Left ventricle myocardium inferior (tissue), 1 donor: ENCODE measurements around the gene MRTFB. TPM values are rescaled to one million over a fixed set of nuclear protein-coding genes. Genes with fewer than 3 reads are reported as not detected.

ENCODE experiments used
- DNase-seq: peaks from one replicate; pipeline ENCODE4 v3.0.0-alpha.2; 2020
- H3K27ac ChIP-seq: fragments of 200-600 bp; replicated peaks from 2 replicates; pipeline ENCODE4 v1.8.0; 2021
- H3K27me3 ChIP-seq: fragments of 200-600 bp; 2 replicates; pipeline ENCODE4 v1.8.0; 2021; ENCODE audit warnings: low read depth
- H3K36me3 ChIP-seq: fragments of 200-600 bp; 2 replicates; pipeline ENCODE4 v1.8.0; 2021
- H3K4me1 ChIP-seq: fragments of 200-600 bp; 2 replicates; pipeline ENCODE4 v1.8.0; 2021
- H3K4me3 ChIP-seq: fragments of 200-600 bp; 2 replicates; pipeline ENCODE4 v1.8.0; 2021; ENCODE audit warnings: mild to moderate bottlenecking, moderate library complexity
- H3K9me3 ChIP-seq: fragments of 200-600 bp; replicated peaks from 2 replicates; pipeline ENCODE4 v1.8.0; 2021
- CTCF ChIP-seq: fragments of 200-600 bp; IDR thresholded peaks from 2 replicates; pipeline ENCODE4 v1.8.0; 2021; ENCODE audit warnings: antibody characterized with exemption, mild to moderate bottlenecking, borderline replicate concordance
- intact Hi-C: fragments of 100-400 bp; cut with micrococcal nuclease; formaldehyde crosslinking; loops from one replicate; pipeline ENCODE4 v1.11.0; 2022
- total RNA-seq: library from RNA; stranded (reverse); fragmentation: NEBNext Ultra II Directional; extraction: Animal tissue kit (Norgen Biotek cat#: 25700); gene quantifications from one replicate; pipeline ENCODE4 v1.2.1, GENCODE V29; 2021
- donor health status: DM: no; HTN: yes; CAD: no; lungs with severe emphysema.

MRTFB gene
- total RNA-seq, 1 donor from 2014 or later, result 24.3 TPM

DNA sequence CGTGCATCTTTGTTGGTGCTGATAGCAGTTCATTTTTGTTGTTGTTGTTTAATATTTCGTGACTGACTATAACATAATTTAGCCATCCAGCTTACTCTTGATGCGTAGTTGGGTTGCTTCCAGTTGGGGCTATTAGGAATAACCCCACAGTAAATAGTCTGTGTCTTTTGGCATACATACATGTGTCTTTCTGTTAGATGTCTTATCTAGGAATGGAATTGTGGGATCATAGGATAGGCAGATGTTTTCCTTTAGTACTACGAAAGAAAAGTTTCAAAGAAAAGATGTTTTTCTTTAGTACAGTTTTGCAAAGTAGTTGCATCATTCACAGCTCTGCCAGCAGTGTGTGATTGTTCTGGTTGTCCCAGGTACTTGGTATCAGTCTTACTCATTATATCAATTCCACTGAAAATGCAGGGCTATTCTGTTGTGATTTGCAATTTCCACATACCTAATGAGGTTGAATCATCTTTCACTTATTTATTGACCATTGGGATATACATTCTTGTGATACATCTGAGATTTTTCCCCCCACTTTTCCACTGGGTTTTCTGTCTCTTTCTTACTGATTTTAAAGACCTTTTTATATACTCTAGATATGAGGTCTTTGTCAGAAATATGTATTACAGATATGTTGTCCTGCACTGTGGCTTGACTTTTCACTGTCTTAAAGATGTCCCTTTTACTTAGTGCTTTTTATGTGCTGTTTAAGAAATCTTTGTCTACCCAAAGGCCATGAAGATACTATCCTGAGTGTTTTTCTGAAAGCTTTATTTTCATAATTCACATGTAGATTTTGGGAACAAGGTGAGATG is 173.3 kb downstream of the MRTFB start:
- TF ChIP-seq CTCF, result no peak
- intact Hi-C loops, result loop anchor here (10.0 kb wide), 1 partner anchor 320 kb away; the partner anchor contains the start of gene ERCC4
- DNase-seq, result no peak
- Histone ChIP-seq H3K27ac (no peak overlapping the region), H3K27me3 (no peaks in the 10 kb centered on the region), H3K36me3 (peaks cover 73% of the 10 kb centered on the region), H3K4me1 (peaks cover 23% of the 10 kb centered on the region), H3K9me3 (no peaks in the 10 kb centered on the region), H3K4me3 (no peak overlapping the region)

DNA sequence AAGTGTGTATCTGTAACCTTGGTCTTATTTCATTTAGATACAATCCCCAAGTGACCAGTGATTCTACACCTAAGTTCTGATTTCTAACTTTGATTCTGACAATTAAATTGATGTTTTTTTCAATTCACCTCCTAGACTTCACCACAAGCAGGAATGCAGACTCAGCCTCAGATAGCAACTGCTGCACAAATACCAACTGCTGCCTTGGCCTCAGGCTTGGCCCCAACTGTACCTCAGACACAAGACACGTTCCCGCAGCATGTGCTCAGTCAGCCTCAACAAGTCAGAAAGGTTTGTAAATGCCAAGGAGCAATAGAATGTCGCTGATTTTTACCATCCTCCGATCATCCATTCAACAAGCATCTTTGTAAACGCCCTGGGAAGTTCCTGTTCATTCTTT is 177.7 kb downstream of the MRTFB start:
- Histone ChIP-seq H3K27ac (no peak overlapping the region), H3K4me3 (no peak overlapping the region), H3K36me3 (peaks cover 97% of the 10 kb centered on the region), H3K9me3 (no peaks in the 10 kb centered on the region), H3K4me1 (no peaks in the 10 kb centered on the region), H3K27me3 (no peaks in the 10 kb centered on the region)
- DNase-seq, result no peak
- no peak for TF ChIP-seq CTCF
- intact Hi-C loops, result loop anchor here (10.0 kb wide), 1 partner anchor 324 kb away; the partner anchor contains the start of gene ERCC4

GRCh38 chr16:14249291-14250032 is 178.3 kb downstream of the MRTFB start:
- TF ChIP-seq CTCF, result peak; percentile 87
- intact Hi-C loops, result loop anchor here (10.0 kb wide), 2 partner anchors 285 to 325 kb away; partner anchors contain the start of gene ERCC4
- Histone ChIP-seq H3K4me3 (no peak overlapping the region), H3K27ac (no peak overlapping the region), H3K9me3 (no peaks in the 10 kb centered on the region), H3K36me3 (peaks cover 97% of the 10 kb centered on the region), H3K4me1 (no peaks in the 10 kb centered on the region), H3K27me3 (no peaks in the 10 kb centered on the region)
- no peak for DNase-seq

- TF ChIP-seq CTCF, result no peak
- Histone ChIP-seq H3K4me1 (no peaks in the 10 kb centered on the region), H3K4me3 (no peak overlapping the region), H3K27me3 (no peaks in the 10 kb centered on the region), H3K27ac (no peak overlapping the region), H3K9me3 (no peaks in the 10 kb centered on the region), H3K36me3 (peaks cover 97% of the 10 kb centered on the region)
- intact Hi-C loops, result loop anchor here (10.0 kb wide), 1 partner anchor 283 kb away; no protein-coding TSS in a partner anchor
- DNase-seq, result no peak
Observed at GRCh38 chr16:14251419-14251818, 180.3 kb downstream of the MRTFB start.

DNA sequence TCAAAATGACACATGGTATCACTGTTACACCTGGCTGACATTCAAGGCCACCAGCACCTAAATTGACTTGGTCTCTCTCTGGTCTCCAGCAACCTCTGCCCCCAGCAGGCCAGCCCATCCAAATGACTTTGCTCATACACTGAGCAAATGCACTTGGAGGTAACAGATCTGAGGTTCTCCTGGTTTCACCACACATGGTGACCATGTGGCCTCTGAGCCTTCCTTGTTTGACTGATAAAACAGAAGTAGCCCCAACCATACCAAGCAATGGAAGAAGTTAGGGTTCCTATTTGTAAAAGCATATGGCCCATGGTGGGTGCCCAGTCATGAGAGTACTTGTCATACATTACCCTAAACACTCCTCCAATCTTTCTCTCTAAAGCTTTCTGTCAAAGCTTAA is 181.7 kb downstream of the MRTFB start:
- H3K27me3 ChIP-seq, result no peaks in the 10 kb centered on the region
- DNase-seq, result no peak
- H3K4me1 ChIP-seq, result no peaks in the 10 kb centered on the region
- intact Hi-C loops, result loop anchor here (10.0 kb wide), 1 partner anchor 282 kb away; no protein-coding TSS in a partner anchor
- peaks cover 97% of the 10 kb centered on the region for H3K36me3 ChIP-seq
- H3K9me3 ChIP-seq, result no peaks in the 10 kb centered on the region
- no peak for TF ChIP-seq CTCF
- H3K27ac ChIP-seq, result no peak overlapping the region
- H3K4me3 ChIP-seq, result no peak overlapping the region
